ENCODE measurements around the gene VWA5A.

VWA5A gene

GRCh38 chr11:124078591-124078990 lies 36.7 kb upstream of the VWA5A start:
- DNase-seq (ENCODE audit: low read depth in 1 of 2, low spot score in 1 of 2) = no peak
- in situ Hi-C loops (cut with HindIII; ENCODE audit: low pct_unique_long_range_greater_than_20kb, low sequenced_read_pairs) = no loop called here
- TF ChIP-seq JUND (IDR thresholded peaks at IDR 0.05; ENCODE audit: low read depth) = no peak

GRCh38 chr11:124079631-124080326 lies 35.5 kb upstream of the VWA5A start:
- no peak for DNase-seq (ENCODE audit: low read depth in 1 of 2, low spot score in 1 of 2)
- TF ChIP-seq JUND (IDR thresholded peaks at IDR 0.05; ENCODE audit: low read depth) = no peak
- in situ Hi-C loops (cut with HindIII; ENCODE audit: low pct_unique_long_range_greater_than_20kb, low sequenced_read_pairs) = no loop called here

- peak in 1 of 2 experiments; percentile 69 for DNase-seq (ENCODE audit: low read depth in 1 of 2, low spot score in 1 of 2)
- in situ Hi-C loops (cut with HindIII; ENCODE audit: low pct_unique_long_range_greater_than_20kb, low sequenced_read_pairs) = no loop called here
- TF ChIP-seq JUND (IDR thresholded peaks at IDR 0.05; ENCODE audit: low read depth) = no peak
Measured at GRCh38 chr11:124080327-124081001, 34.8 kb upstream of the VWA5A start.

- no peak for DNase-seq (ENCODE audit: low read depth in 1 of 2, low spot score in 1 of 2)
- TF ChIP-seq JUND (IDR thresholded peaks at IDR 0.05; ENCODE audit: low read depth) = no peak
- in situ Hi-C loops (cut with HindIII; ENCODE audit: low pct_unique_long_range_greater_than_20kb, low sequenced_read_pairs) = no loop called here
Measured at GRCh38 chr11:124081483-124081882, 33.8 kb upstream of the VWA5A start.

DNA sequence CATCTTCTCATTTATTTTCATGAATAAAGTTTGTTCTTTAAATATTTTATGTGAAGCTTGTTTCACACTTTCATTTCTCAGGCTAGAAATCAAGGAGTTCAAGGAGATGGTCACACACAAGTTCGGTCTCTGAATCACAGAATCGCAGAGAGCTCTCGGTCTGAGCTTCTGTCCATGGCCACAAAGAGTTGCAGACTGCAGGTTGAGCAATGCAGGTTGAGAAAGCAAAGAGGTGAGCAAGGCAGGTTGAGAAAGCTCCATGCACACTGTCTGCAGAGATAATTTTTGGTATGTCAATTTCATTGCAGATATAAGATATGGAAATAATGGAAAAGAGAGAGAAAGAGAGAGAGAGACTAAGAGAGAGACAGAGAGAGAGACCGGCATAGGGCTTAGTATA lies 32.9 kb upstream of the VWA5A start:
- in situ Hi-C loops (cut with HindIII; ENCODE audit: low pct_unique_long_range_greater_than_20kb, low sequenced_read_pairs) = no loop called here
- no peak for DNase-seq (ENCODE audit: low read depth in 1 of 2, low spot score in 1 of 2)
- no peak for TF ChIP-seq JUND (IDR thresholded peaks at IDR 0.05; ENCODE audit: low read depth)

DNA sequence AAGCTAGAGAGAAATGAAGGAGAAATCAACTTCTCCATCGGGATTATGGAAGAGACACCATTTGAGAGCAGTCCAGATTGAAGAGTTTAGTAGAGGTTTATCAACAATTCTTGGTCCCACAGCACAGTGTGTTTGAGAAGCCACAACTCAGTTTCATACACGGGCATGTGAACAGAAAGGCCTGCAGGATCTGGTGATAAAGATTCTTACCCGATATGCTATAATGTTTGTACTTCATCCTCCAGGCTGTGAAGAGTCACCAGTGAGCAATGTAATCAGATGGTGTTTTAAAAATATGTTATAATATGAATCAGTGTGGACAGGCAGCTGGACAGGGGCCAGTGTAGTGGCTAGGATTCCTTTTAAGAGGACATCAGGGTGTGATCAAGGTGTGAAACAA lies 29.7 kb upstream of the VWA5A start:
- TF ChIP-seq JUND (IDR thresholded peaks at IDR 0.05; ENCODE audit: low read depth) = no peak
- in situ Hi-C loops (cut with HindIII; ENCODE audit: low pct_unique_long_range_greater_than_20kb, low sequenced_read_pairs) = no loop called here

GRCh38 chr11:124085997-124086846 lies 29.0 kb upstream of the VWA5A start:
- in situ Hi-C loops (cut with HindIII; ENCODE audit: low pct_unique_long_range_greater_than_20kb, low sequenced_read_pairs) = no loop called here
- no peak for TF ChIP-seq JUND (IDR thresholded peaks at IDR 0.05; ENCODE audit: low read depth)
- DNase-seq (ENCODE audit: low read depth in 1 of 2, low spot score in 1 of 2) = no peak

More for the DNA sequence above, 29.7 kb upstream of the VWA5A start:
- DNase-seq (ENCODE audit: low read depth in 1 of 2, low spot score in 1 of 2) = peak in 1 of 2 experiments; percentile 23

DNA sequence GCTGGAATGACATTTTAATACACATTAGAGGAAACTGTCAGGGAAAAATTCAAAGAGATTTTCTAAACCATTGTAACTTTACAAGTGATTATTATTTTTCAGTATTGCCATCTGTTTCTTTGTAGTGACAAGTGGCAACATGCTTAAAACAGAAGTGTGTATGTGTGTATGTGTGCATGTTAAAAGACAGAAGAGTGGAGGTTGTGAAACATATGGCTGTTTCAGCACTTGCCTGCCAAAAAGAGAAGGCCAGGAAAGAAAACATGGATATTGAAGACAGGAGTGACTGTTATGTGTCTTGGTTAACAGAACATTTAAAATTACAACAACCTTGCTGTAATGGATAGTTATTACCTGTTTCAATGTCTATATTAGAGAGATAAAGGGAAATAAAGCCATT lies 24.3 kb upstream of the VWA5A start:
- no peak for TF ChIP-seq JUND (IDR thresholded peaks at IDR 0.05; ENCODE audit: low read depth)
- DNase-seq (ENCODE audit: low read depth in 1 of 2, low spot score in 1 of 2) = no peak
- in situ Hi-C loops (cut with HindIII; ENCODE audit: low pct_unique_long_range_greater_than_20kb, low sequenced_read_pairs) = no loop called here

DNA sequence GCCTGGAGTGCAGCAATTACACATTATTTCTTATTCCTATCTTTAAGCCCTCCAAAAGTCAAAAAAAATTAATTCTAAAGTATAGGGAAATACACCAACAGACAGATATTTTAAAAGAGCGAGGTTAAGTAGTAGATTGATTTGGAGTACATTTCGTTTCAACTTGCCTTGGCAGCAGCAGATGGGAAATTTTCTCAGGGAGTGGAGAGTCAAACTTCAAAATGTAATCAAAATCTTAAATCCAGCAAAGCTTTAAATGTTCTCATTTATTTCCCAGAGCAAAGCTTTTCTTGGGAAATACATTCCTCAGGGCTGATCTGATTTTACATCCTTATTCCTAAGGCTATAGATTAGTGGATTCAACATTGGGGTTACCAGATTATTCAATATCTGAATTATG lies 21.9 kb upstream of the VWA5A start:
- TF ChIP-seq JUND (IDR thresholded peaks at IDR 0.05; ENCODE audit: low read depth) = no peak
- in situ Hi-C loops (cut with HindIII; ENCODE audit: low pct_unique_long_range_greater_than_20kb, low sequenced_read_pairs) = no loop called here
- no peak for DNase-seq (ENCODE audit: low read depth in 1 of 2, low spot score in 1 of 2)

DNA sequence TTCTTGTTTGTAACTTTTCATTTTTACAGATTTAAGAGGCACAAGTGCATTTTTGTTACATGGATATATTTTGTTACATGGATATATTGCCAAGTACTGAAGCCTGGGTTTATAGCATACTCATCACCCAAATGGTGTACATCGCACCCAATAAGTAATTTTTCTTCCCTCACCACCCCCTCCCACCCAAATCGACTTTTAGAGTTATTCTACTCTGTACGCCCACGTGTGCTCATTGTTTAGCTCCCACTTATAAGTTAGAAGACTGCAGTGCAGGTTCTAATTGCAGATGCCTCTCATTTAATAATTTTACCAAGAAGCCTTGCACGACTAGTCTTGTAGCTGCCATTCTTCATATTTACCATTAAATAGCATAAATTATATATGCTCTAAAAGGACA lies 20.5 kb upstream of the VWA5A start:
- in situ Hi-C loops (cut with HindIII; ENCODE audit: low pct_unique_long_range_greater_than_20kb, low sequenced_read_pairs) = no loop called here
- TF ChIP-seq JUND (IDR thresholded peaks at IDR 0.05; ENCODE audit: low read depth) = no peak
- no peak for DNase-seq (ENCODE audit: low read depth in 1 of 2, low spot score in 1 of 2)

DNA sequence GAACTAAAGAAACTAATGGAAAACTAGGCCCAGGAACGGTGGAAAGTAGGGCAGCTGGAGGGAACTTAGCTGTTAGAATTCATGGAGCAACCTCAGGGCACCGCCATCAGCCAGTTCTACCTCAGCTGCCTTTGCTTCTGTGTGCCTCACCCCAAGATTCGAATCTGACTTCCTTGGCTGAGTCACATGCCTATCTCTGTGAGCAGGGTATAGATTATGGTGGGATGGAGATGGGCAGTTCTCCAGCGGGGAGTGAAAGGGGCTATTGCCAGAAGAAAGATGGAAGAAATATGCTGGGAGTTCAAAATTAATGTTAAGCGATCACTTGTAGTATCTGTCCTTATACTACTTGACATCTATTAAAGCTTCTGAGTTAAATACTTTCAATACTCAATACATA lies 18.9 kb upstream of the VWA5A start:
- no peak for TF ChIP-seq JUND (IDR thresholded peaks at IDR 0.05; ENCODE audit: low read depth)
- in situ Hi-C loops (cut with HindIII; ENCODE audit: low pct_unique_long_range_greater_than_20kb, low sequenced_read_pairs) = no loop called here
- no peak for DNase-seq (ENCODE audit: low read depth in 1 of 2, low spot score in 1 of 2)

DNA sequence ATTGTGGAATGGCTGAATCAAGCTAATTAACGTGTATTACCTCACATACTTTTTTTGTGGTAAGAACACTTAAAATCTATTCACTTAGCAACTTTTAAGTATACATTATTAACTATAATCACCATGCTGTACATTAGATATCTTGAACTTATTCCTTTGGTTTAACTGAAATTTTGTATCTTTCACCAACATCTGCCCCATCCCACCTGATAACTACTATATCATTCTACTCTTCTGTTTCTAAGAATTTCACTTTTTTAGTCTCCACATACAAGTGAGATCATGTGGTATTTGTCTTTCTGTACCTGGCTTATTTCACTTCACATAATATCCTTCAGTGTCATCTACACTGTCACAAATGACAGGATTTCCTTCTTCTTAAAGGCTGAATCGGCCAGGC lies 17.1 kb upstream of the VWA5A start:
- in situ Hi-C loops (cut with HindIII; ENCODE audit: low pct_unique_long_range_greater_than_20kb, low sequenced_read_pairs) = no loop called here
- DNase-seq (ENCODE audit: low read depth in 1 of 2, low spot score in 1 of 2) = no peak
- no peak for TF ChIP-seq JUND (IDR thresholded peaks at IDR 0.05; ENCODE audit: low read depth)

DNA sequence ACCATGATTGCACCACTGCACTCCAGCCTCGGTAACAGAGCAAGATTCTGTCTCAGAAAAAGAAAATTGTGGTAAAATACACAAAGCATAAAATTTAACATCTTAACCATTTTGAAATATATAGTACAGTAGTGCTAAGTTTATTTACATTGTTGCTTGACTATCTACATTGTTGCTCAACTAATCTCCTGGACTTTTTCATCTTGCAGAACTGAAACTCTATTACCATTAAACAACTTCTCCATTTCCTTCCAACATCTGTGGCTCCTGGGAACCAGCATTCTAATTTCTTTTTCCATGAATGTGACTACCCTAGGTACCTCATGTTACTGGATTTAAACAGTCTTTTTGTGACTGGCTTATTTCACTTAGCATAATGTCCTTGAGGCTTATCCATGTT lies 13.5 kb upstream of the VWA5A start:
- TF ChIP-seq JUND (IDR thresholded peaks at IDR 0.05; ENCODE audit: low read depth) = no peak
- no peak for DNase-seq (ENCODE audit: low read depth in 1 of 2, low spot score in 1 of 2)
- in situ Hi-C loops (cut with HindIII; ENCODE audit: low pct_unique_long_range_greater_than_20kb, low sequenced_read_pairs) = no loop called here
